Measurements from ENCODE around the gene STAT1.

DNA sequence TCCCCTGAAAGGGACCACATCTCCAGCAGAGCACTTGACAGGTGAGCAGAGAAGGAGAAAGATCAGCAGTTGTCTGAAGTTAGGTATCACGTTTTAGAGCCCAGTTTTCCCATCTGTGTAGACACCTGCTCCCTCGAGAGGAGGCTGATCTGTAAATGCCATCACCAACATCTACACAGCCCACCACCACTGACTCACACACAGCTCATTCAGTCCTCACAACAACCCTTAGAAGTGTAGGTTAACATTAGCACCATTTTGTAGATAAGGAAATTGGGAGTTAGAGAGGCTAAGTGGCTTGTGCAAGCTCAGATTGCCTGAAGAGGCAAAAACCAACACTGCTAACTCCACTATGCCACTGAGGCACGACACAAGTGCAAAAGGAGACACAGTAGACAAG lies 37.2 kb upstream of the STAT1 start:
- TF ChIP-seq, protein P1, sequence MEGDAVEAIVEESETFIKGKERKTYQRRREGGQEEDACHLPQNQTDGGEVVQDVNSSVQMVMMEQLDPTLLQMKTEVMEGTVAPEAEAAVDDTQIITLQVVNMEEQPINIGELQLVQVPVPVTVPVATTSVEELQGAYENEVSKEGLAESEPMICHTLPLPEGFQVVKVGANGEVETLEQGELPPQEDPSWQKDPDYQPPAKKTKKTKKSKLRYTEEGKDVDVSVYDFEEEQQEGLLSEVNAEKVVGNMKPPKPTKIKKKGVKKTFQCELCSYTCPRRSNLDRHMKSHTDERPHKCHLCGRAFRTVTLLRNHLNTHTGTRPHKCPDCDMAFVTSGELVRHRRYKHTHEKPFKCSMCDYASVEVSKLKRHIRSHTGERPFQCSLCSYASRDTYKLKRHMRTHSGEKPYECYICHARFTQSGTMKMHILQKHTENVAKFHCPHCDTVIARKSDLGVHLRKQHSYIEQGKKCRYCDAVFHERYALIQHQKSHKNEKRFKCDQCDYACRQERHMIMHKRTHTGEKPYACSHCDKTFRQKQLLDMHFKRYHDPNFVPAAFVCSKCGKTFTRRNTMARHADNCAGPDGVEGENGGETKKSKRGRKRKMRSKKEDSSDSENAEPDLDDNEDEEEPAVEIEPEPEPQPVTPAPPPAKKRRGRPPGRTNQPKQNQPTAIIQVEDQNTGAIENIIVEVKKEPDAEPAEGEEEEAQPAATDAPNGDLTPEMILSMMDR (IDR thresholded peaks at IDR 0.05; ENCODE audit: poor library complexity, severe bottlenecking): no peak
- TF ChIP-seq EZH2 (IDR thresholded peaks at IDR 0.05; ENCODE audit: borderline replicate concordance, insufficient read depth, low read length, poor library complexity, severe bottlenecking) (no peak), EP300 (conservative IDR thresholded peaks at IDR 0.05; ENCODE audit: poor library complexity, severe bottlenecking) (no peak), TAF1 (IDR thresholded peaks at IDR 0.05; ENCODE audit: low read depth) (no peak)

Measured in neural cell (in vitro differentiated cells).